ENCODE results near the gene ITFG1. TPM values are rescaled to one million over a fixed set of nuclear protein-coding genes. Genes with fewer than 3 reads are reported as not detected.

Gene ITFG1
- total RNA-seq, 1 experiment from 2014 or later = 38.2 TPM

DNA sequence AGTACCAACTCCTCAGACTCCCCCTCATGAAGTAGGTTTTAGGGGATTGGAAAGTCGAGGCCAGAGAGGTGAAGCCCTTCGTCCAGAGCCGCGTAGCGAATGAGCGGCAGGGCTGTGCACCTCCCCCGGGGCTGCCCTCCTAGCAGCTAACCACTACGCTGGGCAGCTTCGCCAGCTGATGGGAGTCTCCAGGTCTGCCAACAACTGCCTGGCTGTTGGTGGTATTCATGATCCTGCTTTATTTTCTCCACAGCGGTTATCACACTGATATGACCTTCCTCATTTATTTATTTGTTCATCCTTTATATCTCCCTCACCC, 316.3 kb downstream of the ITFG1 start:
- intact Hi-C loops (cut with micrococcal nuclease; ENCODE audit: unreplicated experiment) = loop anchor here (5.0 kb wide), 3 partner anchors 292 to 973 kb away; no protein-coding TSS in a partner anchor
- POLR2A ChIA-PET = no interaction called here
- no peak for DNase-seq

DNA sequence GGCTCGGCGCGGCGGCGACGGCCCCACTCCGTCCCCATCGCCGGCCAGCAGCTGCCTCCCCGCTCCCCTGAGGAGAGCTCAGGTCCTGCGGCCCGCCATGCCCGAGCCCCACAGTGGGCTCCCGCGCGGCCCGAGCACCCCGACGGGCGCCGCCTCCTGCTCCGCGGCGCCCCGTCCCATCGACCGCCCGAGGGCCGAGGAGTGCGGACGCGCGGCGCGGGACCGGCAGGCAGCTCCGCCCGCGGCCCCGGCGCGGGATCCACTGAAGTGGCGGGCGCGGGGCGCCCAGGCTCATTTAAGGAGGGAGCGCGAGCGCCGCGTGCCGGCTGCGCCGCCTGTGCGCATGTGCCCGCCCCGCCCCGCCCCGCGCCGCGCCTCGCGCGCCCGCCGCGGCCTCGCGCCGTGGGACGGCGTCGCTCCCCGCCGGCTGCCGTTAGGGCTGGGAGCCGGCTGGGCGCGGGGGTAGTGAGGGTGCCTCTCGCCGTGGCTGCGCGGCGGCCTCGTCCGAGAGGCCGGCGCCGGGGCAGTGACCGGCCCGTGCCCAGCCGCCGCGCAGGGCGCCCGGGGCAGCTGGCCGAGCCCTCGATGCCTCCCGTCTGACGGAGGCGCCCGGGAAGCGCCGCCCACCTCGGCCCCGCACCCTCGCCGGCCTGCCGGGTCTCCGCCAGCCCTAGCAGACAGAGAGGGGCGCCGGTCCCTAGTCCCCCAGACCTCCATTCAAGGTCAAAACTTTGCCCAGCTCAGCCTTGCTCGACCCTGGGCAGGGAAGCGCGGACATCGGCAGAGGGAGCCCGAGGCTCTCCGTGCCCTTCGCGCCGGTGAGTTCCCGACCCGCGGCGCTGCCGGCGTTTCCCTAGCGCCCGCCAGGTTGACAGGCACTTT, 316.9 kb downstream of the ITFG1 start, which contains the start of gene NETO2:
Gene NETO2 (minus strand): TSS at position 269 of the 882 bp plus-strand sequence. CDS start 333 bp downstream, outside the sequence.
- Mint-ChIP-seq H3K9me3 (ENCODE audit: unreplicated experiment) (no peaks in the 10 kb centered on the region), H3K36me3 (ENCODE audit: insufficient read depth, unreplicated experiment) (peaks cover 8% of the 10 kb centered on the region), H3K4me3 (ENCODE audit: unreplicated experiment) (peak within 1 kb of the TSS; percentile 79), H3K27ac (ENCODE audit: unreplicated experiment) (peak within 1 kb of the TSS; percentile 55), H3K4me1 (ENCODE audit: low read depth, unreplicated experiment) (peaks cover 13% of the 10 kb centered on the region), H3K27me3 (ENCODE audit: insufficient read depth, unreplicated experiment) (no peaks in the 10 kb centered on the region)
- POLR2A ChIA-PET = interaction anchor here (0.5 kb wide), 2 partner anchors 65 to 707 kb away, joined by 3 to 4 read pairs; no protein-coding TSS in a partner anchor
- TF ChIP-seq, protein P1, sequence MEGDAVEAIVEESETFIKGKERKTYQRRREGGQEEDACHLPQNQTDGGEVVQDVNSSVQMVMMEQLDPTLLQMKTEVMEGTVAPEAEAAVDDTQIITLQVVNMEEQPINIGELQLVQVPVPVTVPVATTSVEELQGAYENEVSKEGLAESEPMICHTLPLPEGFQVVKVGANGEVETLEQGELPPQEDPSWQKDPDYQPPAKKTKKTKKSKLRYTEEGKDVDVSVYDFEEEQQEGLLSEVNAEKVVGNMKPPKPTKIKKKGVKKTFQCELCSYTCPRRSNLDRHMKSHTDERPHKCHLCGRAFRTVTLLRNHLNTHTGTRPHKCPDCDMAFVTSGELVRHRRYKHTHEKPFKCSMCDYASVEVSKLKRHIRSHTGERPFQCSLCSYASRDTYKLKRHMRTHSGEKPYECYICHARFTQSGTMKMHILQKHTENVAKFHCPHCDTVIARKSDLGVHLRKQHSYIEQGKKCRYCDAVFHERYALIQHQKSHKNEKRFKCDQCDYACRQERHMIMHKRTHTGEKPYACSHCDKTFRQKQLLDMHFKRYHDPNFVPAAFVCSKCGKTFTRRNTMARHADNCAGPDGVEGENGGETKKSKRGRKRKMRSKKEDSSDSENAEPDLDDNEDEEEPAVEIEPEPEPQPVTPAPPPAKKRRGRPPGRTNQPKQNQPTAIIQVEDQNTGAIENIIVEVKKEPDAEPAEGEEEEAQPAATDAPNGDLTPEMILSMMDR (IDR thresholded peaks at IDR 0.05; ENCODE audit: insufficient read depth in 1 of 2, low read depth in 1 of 2, low read length in 1 of 2, severe bottlenecking in 1 of 2, unreplicated experiment in 1 of 2) = peak; percentile 35 to 76
- CTCF ChIA-PET = interaction anchor here (0.5 to 2.2 kb wide), 8 partner anchors 10 to 1023 kb away, joined by 3 to 15 read pairs (median 4); partner anchors contain the start of genes DNAJA2, ITFG1 and PHKB
- no TSS peak for BruUV-seq (replicated peaks)
- no peaks in the 10 kb centered on the region for H3K4me1 ChIP-seq
- peak within 1 kb of the TSS; percentile 79 for H3K4me3 ChIP-seq (ENCODE audit: low read depth, low read length)
- peak; percentile 53 to 74 for DNase-seq
- no peaks in the 10 kb centered on the region for H3K27me3 ChIP-seq (replicated peaks; ENCODE audit: control insufficient read depth, insufficient read depth, low read length)
- no peaks in the 10 kb centered on the region for H3K9me3 ChIP-seq
- H3K36me3 ChIP-seq (ENCODE audit: control insufficient read depth, insufficient read depth, low read length) = no peaks in the 10 kb centered on the region
- intact Hi-C loops (cut with micrococcal nuclease; ENCODE audit: unreplicated experiment) = loop anchor here (1.0 to 5.0 kb wide), 5 partner anchors 292 to 1012 kb away; partner anchors contain the start of genes ITFG1 and PHKB

More for the DNA sequence above, 316.3 kb downstream of the ITFG1 start:
- peaks cover 8% of the 10 kb centered on the region for H3K36me3 Mint-ChIP-seq (ENCODE audit: insufficient read depth, unreplicated experiment)
- H3K36me3 ChIP-seq (ENCODE audit: control insufficient read depth, insufficient read depth, low read length) = no peaks in the 10 kb centered on the region
- H3K4me3 Mint-ChIP-seq (ENCODE audit: unreplicated experiment) = peak overlapping the region; percentile 76
- peak overlapping the region; percentile 79 for H3K4me3 ChIP-seq (ENCODE audit: low read depth, low read length)
- H3K9me3 Mint-ChIP-seq (ENCODE audit: unreplicated experiment) = no peaks in the 10 kb centered on the region
- BruUV-seq (replicated peaks) = no TSS peak
- peaks cover 11% of the 10 kb centered on the region for H3K4me1 Mint-ChIP-seq (ENCODE audit: low read depth, unreplicated experiment)
- TF ChIP-seq, protein P1 (IDR thresholded peaks at IDR 0.05; ENCODE audit: insufficient read depth in 1 of 2, low read depth in 1 of 2, low read length in 1 of 2, severe bottlenecking in 1 of 2, unreplicated experiment in 1 of 2) = peak in 1 of 2 experiments; percentile 5
- CTCF ChIA-PET = interaction anchor here (1.0 to 2.2 kb wide), 4 partner anchors 107 to 1021 kb away, joined by 4 to 15 read pairs (median 6); partner anchors contain the start of genes DNAJA2, ITFG1 and PHKB
- no peaks in the 10 kb centered on the region for H3K27me3 Mint-ChIP-seq (ENCODE audit: insufficient read depth, unreplicated experiment)
- H3K4me1 ChIP-seq = no peaks in the 10 kb centered on the region
- H3K9me3 ChIP-seq = no peaks in the 10 kb centered on the region
- H3K27me3 ChIP-seq (replicated peaks; ENCODE audit: control insufficient read depth, insufficient read depth, low read length) = no peaks in the 10 kb centered on the region
- H3K27ac Mint-ChIP-seq (ENCODE audit: unreplicated experiment) = peak overlapping the region; percentile 55
